Measurements from ENCODE around the gene FNDC3B.

The FNDC3B gene

GRCh38 chr3:172272698-172273097 lies 233.3 kb downstream of the FNDC3B start:
- DNase-seq, result no peak

DNA sequence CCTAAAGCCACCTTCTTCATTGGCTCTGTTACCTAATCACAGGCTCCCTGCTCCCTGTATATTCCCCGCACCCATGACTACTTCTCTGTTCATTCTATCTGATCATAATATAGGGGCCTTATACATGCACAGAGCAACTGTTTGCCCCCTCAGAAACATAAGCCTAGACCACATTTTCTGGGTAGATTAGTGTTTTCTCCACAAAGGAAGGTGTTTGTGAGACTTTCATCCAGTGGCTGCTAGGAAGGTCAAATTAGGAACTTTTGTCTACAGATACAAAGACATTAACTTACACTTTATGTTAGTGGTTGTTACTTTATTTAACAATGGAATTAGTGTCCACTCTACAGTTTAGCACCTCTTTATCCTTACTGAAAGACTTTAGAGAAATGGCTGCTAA lies 234.0 kb downstream of the FNDC3B start:
- no peak for DNase-seq

GRCh38 chr3:172274906-172275305 lies 235.5 kb downstream of the FNDC3B start:
- no peak for DNase-seq

DNA sequence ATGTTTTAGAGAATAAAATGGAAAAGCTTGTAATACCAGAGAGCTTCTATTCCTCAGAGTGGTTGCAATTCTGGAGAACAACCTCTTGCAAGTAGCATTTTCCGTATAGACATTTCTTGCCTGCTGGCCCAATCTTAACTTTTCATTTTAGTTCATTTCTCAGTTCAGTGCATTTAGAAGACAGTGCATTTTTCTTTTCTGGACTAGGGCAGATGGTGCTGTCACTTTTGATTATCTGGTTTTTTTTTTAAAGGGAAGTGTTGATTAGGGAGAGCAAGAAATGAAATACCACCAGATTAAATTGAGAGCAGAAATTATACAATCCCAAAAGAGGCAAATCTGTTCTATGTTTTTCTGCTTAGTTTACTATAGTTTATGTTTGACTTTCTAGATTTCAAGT lies 236.2 kb downstream of the FNDC3B start:
- DNase-seq, result no peak

DNA sequence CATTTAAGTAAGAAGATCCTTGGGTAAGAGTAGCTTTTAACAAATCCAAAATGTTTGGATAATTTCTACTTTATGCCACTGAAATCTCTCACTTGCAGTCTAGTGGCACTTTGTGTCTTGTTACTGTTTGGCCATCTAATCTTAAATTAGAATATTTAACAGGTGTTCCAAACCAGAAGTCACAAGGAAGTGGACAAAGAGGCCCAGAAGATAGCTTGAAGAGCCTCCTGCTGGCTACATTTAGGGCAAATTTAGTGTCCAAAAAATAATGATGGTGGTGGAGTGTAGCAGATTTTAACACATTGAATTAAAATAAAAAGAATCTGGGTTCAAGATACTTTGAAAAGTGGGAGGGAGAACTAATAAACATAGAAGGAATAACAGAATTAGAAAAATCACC lies 236.7 kb downstream of the FNDC3B start:
- no peak for DNase-seq

- no peak for DNase-seq
Measured at GRCh38 chr3:172277151-172277652, 237.8 kb downstream of the FNDC3B start.

DNA sequence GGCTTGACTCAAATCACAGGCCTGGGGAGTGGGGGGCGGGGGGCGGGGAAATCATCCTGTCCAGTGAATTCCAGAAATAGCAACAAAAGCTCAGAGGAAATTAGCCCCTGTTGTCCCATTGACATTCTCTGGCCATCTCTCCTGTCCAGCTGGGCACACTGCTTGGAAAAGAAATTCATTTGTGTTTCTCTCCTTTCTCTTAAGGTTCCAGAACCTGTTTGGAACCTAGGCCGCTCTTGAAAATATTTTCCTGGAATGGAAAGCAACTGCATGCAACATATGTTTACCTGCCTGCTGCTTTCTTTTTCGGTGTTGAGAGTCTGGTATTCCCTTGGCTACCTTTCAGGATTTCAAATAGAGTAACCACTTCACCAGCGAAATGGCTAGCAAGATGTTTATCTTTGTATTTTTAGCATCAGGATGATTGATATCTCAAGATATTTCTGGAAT lies 239.8 kb downstream of the FNDC3B start:
- DNase-seq, result no peak

DNA sequence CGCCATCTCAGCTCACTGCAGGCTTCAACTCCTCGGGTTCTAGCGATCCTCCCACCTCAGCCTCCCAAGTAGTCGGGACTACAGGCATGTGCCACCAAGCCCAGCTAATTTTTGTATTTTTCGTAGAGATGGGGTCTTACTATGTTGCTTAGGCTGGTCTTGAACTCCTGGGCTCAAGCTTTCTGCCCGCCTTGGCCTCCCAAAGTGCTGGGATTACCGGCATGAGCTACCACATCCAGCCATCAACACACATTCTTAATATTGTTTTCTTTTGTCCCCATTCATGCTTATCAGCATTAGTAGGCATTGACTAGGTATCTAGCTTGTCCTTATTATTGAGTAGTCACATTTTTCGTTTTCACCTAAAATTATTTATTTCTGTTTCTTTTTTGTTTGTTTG lies 240.6 kb downstream of the FNDC3B start:
- no peak for DNase-seq

GRCh38 chr3:172280406-172281051 lies 241.2 kb downstream of the FNDC3B start:
- no peak for DNase-seq

DNA sequence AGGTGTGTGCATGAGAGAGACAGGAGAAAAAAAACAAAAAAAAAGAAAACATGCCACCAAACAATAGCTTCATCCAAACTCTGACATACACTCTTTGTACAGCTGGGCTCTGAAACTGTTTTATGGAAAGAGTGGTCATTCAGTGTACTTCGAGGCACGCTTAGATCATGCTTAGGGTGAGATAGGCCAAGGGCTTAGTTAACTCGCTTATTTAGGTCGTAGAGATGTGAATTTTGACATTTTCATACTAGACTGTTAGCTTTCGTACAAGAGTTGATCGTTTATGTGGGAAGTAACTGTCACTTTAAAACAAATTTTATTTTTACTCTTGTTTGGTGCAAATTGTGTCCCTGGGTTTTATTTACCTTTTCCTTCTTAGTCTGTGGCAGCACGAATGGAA lies 242.5 kb downstream of the FNDC3B start:
- no peak for DNase-seq

GRCh38 chr3:172282850-172283249 lies 243.5 kb downstream of the FNDC3B start:
- no peak for DNase-seq

DNA sequence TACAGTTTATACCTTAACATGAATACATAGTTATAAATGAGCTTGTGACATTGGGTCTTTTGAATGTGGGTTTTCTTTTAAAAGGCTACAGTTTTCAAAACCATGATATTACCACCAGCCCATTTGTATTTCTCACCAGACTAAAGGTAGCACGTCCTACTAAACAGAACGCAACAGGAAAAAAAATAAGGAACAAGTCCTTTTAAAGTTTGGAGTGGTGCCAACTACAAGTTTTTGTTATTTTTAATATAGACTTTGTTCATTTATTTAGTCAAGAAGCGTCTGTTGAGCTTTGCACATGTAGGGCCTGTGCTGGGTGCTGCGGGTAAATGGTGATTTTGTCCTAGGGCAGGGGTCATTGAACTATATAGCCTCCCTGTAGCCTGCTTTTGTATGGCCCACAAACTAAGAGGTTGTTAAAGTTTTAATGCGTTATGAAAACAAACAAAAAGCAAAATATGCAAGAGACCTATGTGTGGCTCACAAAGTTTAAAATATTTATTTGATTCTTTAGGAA lies 244.5 kb downstream of the FNDC3B start:
- no peak for DNase-seq

- no peak for DNase-seq
Measured at GRCh38 chr3:172285844-172286243, 246.5 kb downstream of the FNDC3B start.

GRCh38 chr3:172286548-172287148 lies 247.3 kb downstream of the FNDC3B start:
- DNase-seq, result no peak

DNA sequence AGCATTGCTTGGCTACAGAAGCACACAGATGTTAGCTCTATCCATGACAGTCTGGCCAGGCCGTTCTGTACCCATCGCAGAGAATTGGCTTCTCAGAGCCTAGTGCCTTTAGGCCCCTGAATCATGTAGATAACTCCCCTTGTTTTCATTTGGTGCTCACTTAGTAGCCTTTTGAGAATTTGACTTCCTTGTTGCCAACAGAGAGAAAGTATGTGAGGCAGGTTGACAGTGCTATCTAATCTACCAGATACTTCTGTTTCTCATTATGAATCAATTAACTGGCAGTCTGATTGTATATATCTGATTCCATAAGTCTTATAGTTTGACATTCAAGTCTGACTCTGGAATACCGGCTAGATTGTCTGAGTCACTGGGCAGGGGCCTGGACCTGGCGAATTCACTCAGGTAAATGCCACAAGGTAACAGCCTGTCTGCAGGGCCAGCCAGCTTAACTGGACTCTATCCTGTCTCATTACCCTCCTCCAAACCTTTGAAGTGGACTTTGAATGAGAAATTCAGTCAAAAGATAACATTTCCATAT lies 248.6 kb downstream of the FNDC3B start:
- DNase-seq, result no peak

DNA sequence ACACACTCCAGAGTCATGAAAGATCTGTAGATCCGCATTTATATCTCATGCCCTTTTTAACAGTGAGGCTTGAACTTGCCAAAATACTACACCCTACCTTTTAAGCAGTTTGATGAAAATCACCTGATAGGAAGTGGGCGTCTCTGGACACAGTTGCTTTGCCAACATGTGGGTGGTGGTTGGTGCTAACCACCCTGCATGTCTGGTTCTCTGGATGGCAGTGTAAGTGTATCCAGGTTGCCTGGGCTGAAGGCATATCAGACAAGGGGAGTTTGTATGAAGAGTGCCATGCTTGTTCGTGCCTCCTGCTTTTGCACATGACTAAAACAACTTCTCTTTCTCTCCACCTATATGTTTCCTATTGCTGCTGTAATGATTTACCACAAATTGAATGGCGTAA lies 249.3 kb downstream of the FNDC3B start:
- no peak for DNase-seq

GRCh38 chr3:172289583-172289982 lies 250.2 kb downstream of the FNDC3B start:
- no peak for DNase-seq

- DNase-seq, result no peak
Measured at GRCh38 chr3:172290457-172290856, 251.1 kb downstream of the FNDC3B start.

- no peak for DNase-seq
Measured at GRCh38 chr3:172291650-172292049, 252.3 kb downstream of the FNDC3B start.

DNA sequence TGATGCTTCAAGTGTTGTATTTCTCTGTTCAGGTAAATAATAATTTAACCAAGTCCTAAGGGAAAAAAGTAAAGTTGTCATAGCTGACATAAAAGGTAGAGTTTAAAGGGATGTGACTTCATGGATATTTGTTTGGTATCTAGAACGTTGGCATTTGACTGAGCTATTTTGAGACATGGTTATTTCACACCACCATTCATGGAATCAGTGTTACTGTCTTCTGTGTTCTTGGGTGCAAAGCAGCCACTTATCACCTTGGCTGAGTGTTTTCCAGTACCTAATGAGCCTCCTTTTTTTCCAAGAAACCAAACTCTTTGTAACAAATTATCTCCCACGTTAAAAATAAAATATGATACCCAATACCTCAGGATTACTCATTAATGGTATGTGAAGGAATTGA lies 253.0 kb downstream of the FNDC3B start:
- no peak for DNase-seq

DNA sequence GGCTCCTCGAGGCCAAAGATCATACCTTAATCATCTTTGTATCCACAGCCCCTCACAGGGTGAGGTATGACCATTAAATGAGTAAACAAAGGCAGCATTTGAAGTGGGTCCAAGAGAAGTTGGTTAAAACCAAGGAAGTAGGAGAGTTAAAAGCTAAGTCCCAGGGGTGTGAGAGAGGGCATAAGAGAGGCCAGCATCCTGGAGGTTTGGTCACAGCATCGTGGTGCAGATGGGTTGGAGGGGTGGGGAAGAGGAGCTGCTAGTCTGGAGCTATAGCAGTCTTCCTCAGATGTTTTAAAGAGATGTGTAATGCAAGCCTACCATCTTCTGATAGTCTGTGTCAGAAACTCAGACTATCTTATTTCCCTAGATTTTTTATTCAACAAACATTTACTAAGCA lies 253.7 kb downstream of the FNDC3B start:
- no peak for DNase-seq

DNA sequence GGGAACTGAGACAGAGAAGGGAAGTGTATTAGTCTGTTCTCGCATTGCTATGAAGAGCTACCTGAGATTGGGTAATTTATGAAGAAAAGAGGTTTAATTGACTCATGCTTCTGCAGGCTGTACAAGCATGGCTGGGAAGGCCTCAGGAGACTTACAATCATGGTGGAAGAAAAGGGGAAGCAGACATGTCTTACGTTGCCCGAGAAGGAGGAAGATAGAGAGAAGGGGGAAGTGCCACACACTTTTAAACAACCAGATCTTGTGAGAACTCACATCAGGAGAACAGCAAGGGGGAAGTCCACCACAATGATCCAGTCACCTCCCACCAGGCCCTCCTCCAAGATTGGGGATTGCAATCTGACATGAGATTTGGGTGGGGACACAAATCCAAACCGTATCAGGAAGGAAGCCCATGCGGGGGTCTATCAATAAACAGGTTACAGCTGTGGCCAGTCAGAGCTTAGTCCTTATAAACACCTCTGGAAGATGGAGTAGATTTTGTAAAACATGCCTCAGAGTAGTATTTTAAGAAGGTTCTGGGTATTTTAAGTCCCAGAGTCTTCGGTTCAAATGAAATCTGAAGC lies 254.9 kb downstream of the FNDC3B start:
- DNase-seq, result no peak

DNA sequence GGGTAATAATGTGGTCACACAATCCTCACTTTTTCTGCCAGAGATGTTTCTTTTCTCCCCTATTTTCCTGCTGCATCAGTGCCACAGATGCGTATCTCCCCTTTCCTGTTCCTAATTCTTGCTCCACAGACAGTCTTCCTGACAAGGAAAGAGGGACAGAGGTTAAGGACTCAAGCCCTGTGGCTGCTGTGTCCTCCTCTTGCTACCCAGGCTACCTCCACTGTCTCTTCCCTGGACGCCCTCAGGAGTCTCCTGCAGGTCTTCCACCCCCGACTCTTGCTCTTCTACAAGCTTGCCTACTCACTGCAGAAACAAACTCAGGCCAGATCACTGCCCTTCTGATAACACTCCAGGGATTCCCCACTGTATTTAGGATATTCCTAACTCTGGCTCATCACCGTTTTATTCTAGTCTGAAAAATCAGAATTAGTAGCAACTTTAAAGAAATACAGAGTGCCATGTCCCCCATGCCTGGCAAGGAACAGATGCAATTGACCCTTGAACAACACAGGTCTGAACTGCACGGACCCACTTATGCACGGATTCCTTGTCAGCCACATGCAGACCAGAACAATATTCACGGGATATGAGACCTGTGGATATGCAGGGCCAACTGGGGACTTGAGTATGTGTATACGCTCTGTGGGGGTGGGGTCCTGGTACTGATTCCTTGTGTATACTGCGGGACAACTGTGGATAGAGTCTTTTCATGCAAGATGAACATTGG lies 257.0 kb downstream of the FNDC3B start:
- no peak for DNase-seq

All from activated T-cell treated with anti-CD3 and anti-CD28 coated beads, Interleukin-2, amount 50 U/mL, for 48 hours (primary cell).